Mesenchymal stem cell (in vitro differentiated cells and primary cell): ENCODE measurements around the gene SGK2.

Experiments used
- DNase-seq: peaks from one replicate; pipeline ENCODE4 v3.0.0-alpha.2; 2013
- H2AFZ ChIP-seq: one replicate; pipeline ENCODE4 v1.6.1; 2013; ENCODE audit warnings: low read depth, mild to moderate bottlenecking, control low read depth, inconsistent platforms, low read length, moderate library complexity
- H2AK5ac ChIP-seq: 2 replicates; pipeline ENCODE4 v1.6.1; 2013; ENCODE audit warnings: low read length, moderate library complexity, mild to moderate bottlenecking, inconsistent platforms; ENCODE audit not compliant: severe bottlenecking
- H2BK120ac ChIP-seq: one replicate; pipeline ENCODE4 v1.6.1; 2013; ENCODE audit warnings: low read depth, mild to moderate bottlenecking, inconsistent platforms, low read length, moderate library complexity
- H2BK12ac ChIP-seq, 2 experiments: one replicate each; pipeline ENCODE4 v1.6.1; 2013; ENCODE audit warnings: inconsistent platforms in 2 of 2, low read length in 2 of 2, mild to moderate bottlenecking in 2 of 2, moderate library complexity in 2 of 2, control low read depth in 1 of 2
- H2BK15ac ChIP-seq: one replicate; pipeline ENCODE4 v1.6.1; 2013; ENCODE audit warnings: mild to moderate bottlenecking, low read depth, inconsistent platforms; ENCODE audit not compliant: poor library complexity, severe bottlenecking
- H2BK5ac ChIP-seq: 2 replicates; pipeline ENCODE4 v1.6.1; 2013; ENCODE audit warnings: low read depth, mild to moderate bottlenecking, low read length, control low read depth, inconsistent platforms; ENCODE audit not compliant: poor library complexity, severe bottlenecking
- H3K14ac ChIP-seq, 2 experiments: one replicate each; pipeline ENCODE4 v1.6.1; 2013; ENCODE audit warnings: inconsistent platforms in 2 of 2, low read length in 2 of 2, control low read depth in 1 of 2, mild to moderate bottlenecking in 1 of 2, moderate library complexity in 1 of 2
- H3K18ac ChIP-seq, 2 experiments: one replicate each; pipeline ENCODE4 v1.6.1; 2013; ENCODE audit warnings: inconsistent platforms in 2 of 2, low read length in 2 of 2, control low read depth in 1 of 2, low read depth in 1 of 2, mild to moderate bottlenecking in 1 of 2
- H3K23ac ChIP-seq, 2 experiments: one replicate each; pipeline ENCODE4 v1.6.1; 2013; ENCODE audit warnings: inconsistent platforms in 2 of 2, low read length in 2 of 2, mild to moderate bottlenecking in 2 of 2, moderate library complexity in 2 of 2, control low read depth in 1 of 2
- H3K27ac ChIP-seq: 2 replicates; pipeline ENCODE4 v1.5.1; 2013; ENCODE audit warnings: mild to moderate bottlenecking, moderate library complexity, low read length, control low read depth, inconsistent platforms; ENCODE audit not compliant: poor library complexity, severe bottlenecking
- H3K27me3 ChIP-seq, 2 experiments: 2 replicates each; pipeline versions ENCODE4 v1.6.1 to v1.7.0; 2013; ENCODE audit warnings: low read length in 2 of 2, mild to moderate bottlenecking in 2 of 2, moderate library complexity in 2 of 2, control low read depth in 1 of 2, inconsistent platforms in 1 of 2; ENCODE audit not compliant: control insufficient read depth in 1 of 2, insufficient read depth in 1 of 2
- H3K36me3 ChIP-seq, 2 experiments: 2 replicates each; pipeline versions ENCODE4 v1.6.1 to v1.7.0; 2013; ENCODE audit warnings: low read length in 2 of 2, control low read depth in 1 of 2, inconsistent platforms in 1 of 2, low read depth in 1 of 2, mild to moderate bottlenecking in 1 of 2; ENCODE audit not compliant: insufficient read depth in 2 of 2, control insufficient read depth in 1 of 2
- H3K4ac ChIP-seq, 2 experiments: one replicate each; pipeline ENCODE4 v1.6.1; 2013; ENCODE audit warnings: inconsistent platforms in 2 of 2, low read length in 2 of 2, mild to moderate bottlenecking in 2 of 2, moderate library complexity in 2 of 2, control low read depth in 1 of 2, low read depth in 1 of 2
- H3K4me1 ChIP-seq: 2 replicates; pipeline ENCODE4 v1.6.1; 2013; ENCODE audit warnings: low read depth, low read length, control low read depth; ENCODE audit not compliant: control insufficient read depth, insufficient read depth
- H3K4me2 ChIP-seq: 2 replicates; pipeline ENCODE4 v1.6.1; 2013; ENCODE audit warnings: low read length, mild to moderate bottlenecking, inconsistent platforms; ENCODE audit not compliant: poor library complexity, severe bottlenecking
- H3K4me3 ChIP-seq, 2 experiments: 2 replicates each; pipeline versions ENCODE4 v1.5.1 to v1.7.0; 2013; ENCODE audit warnings: low read length in 2 of 2, mild to moderate bottlenecking in 2 of 2, control low read depth in 1 of 2, low read depth in 1 of 2; ENCODE audit not compliant: insufficient read depth in 1 of 2
- H3K79me1 ChIP-seq: replicated peaks from 2 replicates; pipeline ENCODE4 v1.6.1; 2013; ENCODE audit warnings: mild to moderate bottlenecking, control low read depth, low read length, inconsistent platforms; ENCODE audit not compliant: poor library complexity, severe bottlenecking
- H3K9ac ChIP-seq: 2 replicates; pipeline ENCODE4 v1.7.0; 2013; ENCODE audit warnings: mild to moderate bottlenecking, low read length, moderate library complexity
- H3K9me3 ChIP-seq: 2 replicates; pipeline ENCODE4 v1.7.0; 2013; ENCODE audit warnings: mild to moderate bottlenecking, low read length; ENCODE audit not compliant: control insufficient read depth
- H4K8ac ChIP-seq: one replicate; pipeline ENCODE4 v1.6.1; 2013; ENCODE audit warnings: inconsistent platforms, mild to moderate bottlenecking, low read length, moderate library complexity
- H4K91ac ChIP-seq: one replicate; pipeline ENCODE4 v1.6.1; 2013; ENCODE audit warnings: mild to moderate bottlenecking, low read length, inconsistent platforms
- WGBS: methylation state at CpG from one replicate; pipeline ENCODE4 v1.1.7; 2013; ENCODE audit warnings: mixed read lengths; 5-methylcytosine and 5-hydroxymethylcytosine counted together

The SGK2 gene

GRCh38 chr20:43525021-43525420 is 33.8 kb upstream of the SGK2 start:
- peaks cover 0 to 11% of the 10 kb centered on the region in 2 experiments for H3K36me3 ChIP-seq
- 97% methylated on average over 5 of the region's 5 CpGs for WGBS
- no peak overlapping the region for H3K4me2 ChIP-seq
- peaks cover 6% of the 10 kb centered on the region for H3K9me3 ChIP-seq
- no peak overlapping the region for H2BK15ac ChIP-seq
- no peak overlapping the region for H3K27ac ChIP-seq
- no peaks in the 10 kb centered on the region for H3K4me1 ChIP-seq
- H3K4ac ChIP-seq: no peak overlapping the region
- H2BK120ac ChIP-seq: no peak overlapping the region
- H4K91ac ChIP-seq: no peak overlapping the region
- no peak overlapping the region for H3K9ac ChIP-seq
- H3K27me3 ChIP-seq: peaks cover 0 to 4% of the 10 kb centered on the region in 2 experiments
- H3K4me3 ChIP-seq: no peak overlapping the region
- peaks cover 4% of the 10 kb centered on the region for H3K79me1 ChIP-seq
- no peak overlapping the region for H3K14ac ChIP-seq
- no peak overlapping the region for H3K23ac ChIP-seq
- H2AFZ ChIP-seq: no peak overlapping the region
- DNase-seq: no peak
- H2BK12ac ChIP-seq: no peak overlapping the region
- H3K18ac ChIP-seq: no peak overlapping the region
- no peak overlapping the region for H4K8ac ChIP-seq
- H2AK5ac ChIP-seq: no peak overlapping the region
- H2BK5ac ChIP-seq: no peak overlapping the region

- Histone ChIP-seq H3K14ac (no peak overlapping the region), H3K79me1 (peaks cover 2% of the 10 kb centered on the region), H3K23ac (peak overlapping the region in 1 of 2 experiments; percentile 1), H3K4ac (no peak overlapping the region), H4K91ac (no peak overlapping the region), H3K18ac (no peak overlapping the region), H3K27ac (no peak overlapping the region), H3K4me1 (peaks cover 6% of the 10 kb centered on the region), H2BK12ac (no peak overlapping the region), H3K4me3 (no peak overlapping the region), H3K9me3 (peaks cover 6% of the 10 kb centered on the region), H3K36me3 (peaks cover 0 to 15% of the 10 kb centered on the region in 2 experiments), H2AFZ (no peak overlapping the region), H4K8ac (no peak overlapping the region), H2BK120ac (no peak overlapping the region), H2BK15ac (no peak overlapping the region), H2BK5ac (no peak overlapping the region), H3K27me3 (peaks cover 0 to 4% of the 10 kb centered on the region in 2 experiments), H3K4me2 (no peak overlapping the region), H3K9ac (no peak overlapping the region), H2AK5ac (no peak overlapping the region)
- WGBS: 79% methylated on average over 8 of the region's 8 CpGs
- DNase-seq: no peak
Measured at GRCh38 chr20:43528258-43528875, 30.5 kb upstream of the SGK2 start.

GRCh38 chr20:43529051-43529450 is 29.8 kb upstream of the SGK2 start:
- H4K91ac ChIP-seq: no peak overlapping the region
- WGBS: 88% methylated on average over 5 of the region's 5 CpGs
- no peak overlapping the region for H3K18ac ChIP-seq
- peaks cover 6% of the 10 kb centered on the region for H3K4me1 ChIP-seq
- no peak overlapping the region for H2BK12ac ChIP-seq
- peaks cover 0 to 4% of the 10 kb centered on the region in 2 experiments for H3K27me3 ChIP-seq
- no peak overlapping the region for H3K4me2 ChIP-seq
- H2BK5ac ChIP-seq: no peak overlapping the region
- H3K23ac ChIP-seq: no peak overlapping the region
- no peak overlapping the region for H3K4ac ChIP-seq
- no peak overlapping the region for H3K9ac ChIP-seq
- H2BK15ac ChIP-seq: no peak overlapping the region
- no peak overlapping the region for H3K14ac ChIP-seq
- H2BK120ac ChIP-seq: no peak overlapping the region
- peaks cover 6% of the 10 kb centered on the region for H3K9me3 ChIP-seq
- no peak overlapping the region for H3K27ac ChIP-seq
- H4K8ac ChIP-seq: no peak overlapping the region
- peaks cover 0 to 17% of the 10 kb centered on the region in 2 experiments for H3K36me3 ChIP-seq
- no peak overlapping the region for H2AK5ac ChIP-seq
- DNase-seq: no peak
- H3K79me1 ChIP-seq: peaks cover 2% of the 10 kb centered on the region
- no peak overlapping the region for H2AFZ ChIP-seq
- no peak overlapping the region for H3K4me3 ChIP-seq

- H3K4ac ChIP-seq: no peak overlapping the region
- H3K9ac ChIP-seq: no peak overlapping the region
- H4K91ac ChIP-seq: peak overlapping the region; percentile 5
- H3K14ac ChIP-seq: no peak overlapping the region
- H3K36me3 ChIP-seq: peaks cover 0 to 20% of the 10 kb centered on the region in 2 experiments
- no peak overlapping the region for H2BK120ac ChIP-seq
- H3K4me1 ChIP-seq: peaks cover 6% of the 10 kb centered on the region
- H3K27ac ChIP-seq: no peak overlapping the region
- no peak overlapping the region for H3K18ac ChIP-seq
- H2AFZ ChIP-seq: no peak overlapping the region
- no peak overlapping the region for H2BK5ac ChIP-seq
- no peak overlapping the region for H4K8ac ChIP-seq
- H3K4me3 ChIP-seq: no peak overlapping the region
- H3K4me2 ChIP-seq: no peak overlapping the region
- H3K27me3 ChIP-seq: peaks cover 0 to 4% of the 10 kb centered on the region in 2 experiments
- H2BK12ac ChIP-seq: no peak overlapping the region
- H3K23ac ChIP-seq: no peak overlapping the region
- WGBS: 92% methylated on average over 3 of the region's 3 CpGs
- H3K79me1 ChIP-seq: peaks cover 2% of the 10 kb centered on the region
- no peak overlapping the region for H2AK5ac ChIP-seq
- DNase-seq: no peak
- H3K9me3 ChIP-seq: peaks cover under 1% of the 10 kb centered on the region
- H2BK15ac ChIP-seq: no peak overlapping the region
Measured at GRCh38 chr20:43529457-43530153, 29.2 kb upstream of the SGK2 start.
